GM23248 (cell line): ENCODE data around the gene JARID2. TPM values are rescaled to one million over a fixed set of nuclear protein-coding genes. Genes with fewer than 3 reads are reported as not detected.

Experiments
- DNase-seq: peaks from one replicate; pipeline ENCODE4 v3.0.0-alpha.2; 2015
- H2AFZ ChIP-seq: fragments of 200-600 bp; sonication (generic); 2 replicates; pipeline ENCODE4 v1.6.1; 2016; ENCODE audit warnings: antibody characterized with exemption
- H3F3A ChIP-seq: fragments of 200-600 bp; sonication (generic); 2 replicates; pipeline ENCODE4 v1.6.1; 2016; ENCODE audit warnings: mild to moderate bottlenecking, antibody characterized with exemption, mixed run types; ENCODE audit not compliant: insufficient read depth
- H3K27ac ChIP-seq: fragments of 200-600 bp; sonication (generic); 2 replicates; pipeline ENCODE4 v1.5.1; 2016; ENCODE audit warnings: mild to moderate bottlenecking
- H3K27me3 ChIP-seq: fragments of 200-600 bp; sonication (generic); replicated peaks from 2 replicates; pipeline ENCODE4 v1.6.1; 2016; ENCODE audit warnings: mild to moderate bottlenecking; ENCODE audit not compliant: insufficient read depth
- H3K36me3 ChIP-seq: fragments of 200-600 bp; sonication (generic); 2 replicates; pipeline ENCODE4 v1.6.1; 2016; ENCODE audit warnings: low read depth, mild to moderate bottlenecking
- H3K4me1 ChIP-seq: fragments of 200-600 bp; sonication (generic); 2 replicates; pipeline ENCODE4 v1.6.1; 2016; ENCODE audit warnings: mild to moderate bottlenecking; ENCODE audit not compliant: insufficient read depth
- H3K4me2 ChIP-seq: fragments of 200-600 bp; sonication (generic); one replicate; pipeline ENCODE4 v1.6.1; 2016; ENCODE audit warnings: mild to moderate bottlenecking; ENCODE audit not compliant: unreplicated experiment
- H3K4me3 ChIP-seq: fragments of 200-600 bp; sonication (generic); 2 replicates; pipeline ENCODE4 v1.5.1; 2016; ENCODE audit warnings: mild to moderate bottlenecking
- H3K79me2 ChIP-seq: fragments of 200-600 bp; sonication (generic); 2 replicates; pipeline ENCODE4 v1.6.1; 2016; ENCODE audit warnings: mild to moderate bottlenecking; ENCODE audit not compliant: insufficient read depth
- H3K9ac ChIP-seq: fragments of 200-600 bp; sonication (generic); 2 replicates; pipeline ENCODE4 v1.6.1; 2016; ENCODE audit warnings: mild to moderate bottlenecking
- H3K9me2 ChIP-seq: fragments of 200-600 bp; sonication (generic); 2 replicates; pipeline ENCODE4 v1.6.1; 2016; ENCODE audit warnings: mixed run types, mild to moderate bottlenecking, moderate library complexity; ENCODE audit not compliant: insufficient read depth
- H3K9me3 ChIP-seq: fragments of 200-600 bp; sonication (generic); one replicate; pipeline ENCODE4 v1.6.1; 2017; ENCODE audit warnings: low read depth
- H4K20me1 ChIP-seq: fragments of 200-600 bp; sonication (generic); 2 replicates; pipeline ENCODE4 v1.6.0; 2016; ENCODE audit not compliant: insufficient read depth
- EZH2 ChIP-seq: fragments of 200-600 bp; sonication (generic); IDR thresholded peaks from 2 replicates; pipeline ENCODE4 v1.6.1; 2018; ENCODE audit warnings: antibody characterized with exemption, mild to moderate bottlenecking; ENCODE audit not compliant: insufficient read depth, poor library complexity, severe bottlenecking
- EZH2phosphoT487 ChIP-seq: fragments of 200-600 bp; sonication (generic); IDR thresholded peaks from 2 replicates; pipeline ENCODE4 v1.6.1; 2018; ENCODE audit warnings: antibody characterized with exemption, moderate library complexity, mild to moderate bottlenecking, low read depth; ENCODE audit not compliant: insufficient read depth
- WGBS, 2 experiments: methylation state at CpG; one replicate each; pipeline ENCODE4 v1.1.6; 2015 to 2017; ENCODE audit warnings: low lambda C conversion rate in 2 of 2, low coverage in 1 of 2; ENCODE audit errors: missing lambda C conversion rate in 2 of 2; 5-methylcytosine and 5-hydroxymethylcytosine counted together
- in situ Hi-C: fragments of 300-500 bp; cut with MboI; formaldehyde crosslinking; loops from 2 replicates; pipeline ENCODE4 v1.15.0; 2020
- polyA plus RNA-seq: library from polyadenylated mRNA; unstranded; fragments of >200 nt; fragmentation: Nextera tagmentation; extraction: Ambion mirVana; gene quantifications from 2 replicates; pipeline ENCODE4 v1.2.1, GENCODE V29; 2016
- total RNA-seq: library from RNA; depleted of rRNA; stranded (reverse); fragments of >200 nt; shearing (Covaris generic); gene quantifications from 2 replicates; pipeline ENCODE4 v1.2.3, GENCODE V29; 2014

JARID2 gene
- total and polyA plus RNA-seq, 2 experiments from 2014 or later: 3.9 to 9.3 TPM

- Histone ChIP-seq H3K9ac (no peak overlapping the region), H3K79me2 (no peaks in the 10 kb centered on the region), H3K27me3 (no peaks in the 10 kb centered on the region), H3K36me3 (no peaks in the 10 kb centered on the region), H3K4me1 (no peaks in the 10 kb centered on the region), H2AFZ (no peak overlapping the region), H4K20me1 (no peaks in the 10 kb centered on the region), H3K4me2 (no peak overlapping the region), H3K9me2 (no peaks in the 10 kb centered on the region), H3K4me3 (no peak overlapping the region), H3K9me3 (no peaks in the 10 kb centered on the region), H3K27ac (no peak overlapping the region), H3F3A (no peaks in the 10 kb centered on the region)
- no peak for TF ChIP-seq EZH2
- no peak for TF ChIP-seq EZH2phosphoT487
- 88 to 90% methylated on average over 7 of the region's 7 CpGs for WGBS, 2 experiments
- in situ Hi-C loops: no loop called here
- DNase-seq: no peak
Measured at GRCh38 chr6:15227827-15228318, 18.0 kb upstream of the JARID2 start.

- no peaks in the 10 kb centered on the region for H3K9me2 ChIP-seq
- H4K20me1 ChIP-seq: no peaks in the 10 kb centered on the region
- no peak overlapping the region for H3K4me2 ChIP-seq
- H3K79me2 ChIP-seq: no peaks in the 10 kb centered on the region
- H3K27me3 ChIP-seq: no peaks in the 10 kb centered on the region
- DNase-seq: no peak
- H3K9me3 ChIP-seq: no peaks in the 10 kb centered on the region
- in situ Hi-C loops: loop anchor here (10.0 kb wide), 1 partner anchor 1026 kb away; no protein-coding TSS in a partner anchor
- no peak for TF ChIP-seq EZH2
- no peak overlapping the region for H3K27ac ChIP-seq
- H3K9ac ChIP-seq: no peak overlapping the region
- WGBS, 2 experiments: 70 to 73% methylated on average over 3 of the region's 3 CpGs
- H2AFZ ChIP-seq: no peak overlapping the region
- H3K36me3 ChIP-seq: no peaks in the 10 kb centered on the region
- H3K4me3 ChIP-seq: no peak overlapping the region
- no peaks in the 10 kb centered on the region for H3F3A ChIP-seq
- H3K4me1 ChIP-seq: no peaks in the 10 kb centered on the region
Measured at GRCh38 chr6:15230827-15231226, 15.0 kb upstream of the JARID2 start.

GRCh38 chr6:15232836-15233510 lies 12.9 kb upstream of the JARID2 start:
- H3K27ac ChIP-seq: no peak overlapping the region
- TF ChIP-seq EZH2 (no peak), EZH2phosphoT487 (no peak)
- H3K9ac ChIP-seq: no peak overlapping the region
- no peaks in the 10 kb centered on the region for H3K27me3 ChIP-seq
- WGBS, 2 experiments: 85 to 88% methylated on average over 7 of the region's 7 CpGs
- H3K36me3 ChIP-seq: no peaks in the 10 kb centered on the region
- no peak overlapping the region for H3K4me3 ChIP-seq
- in situ Hi-C loops: loop anchor here (10.0 kb wide), 1 partner anchor 1028 kb away; no protein-coding TSS in a partner anchor
- H3K4me1 ChIP-seq: no peaks in the 10 kb centered on the region
- no peaks in the 10 kb centered on the region for H4K20me1 ChIP-seq
- H3K79me2 ChIP-seq: no peaks in the 10 kb centered on the region
- H3F3A ChIP-seq: no peaks in the 10 kb centered on the region
- no peaks in the 10 kb centered on the region for H3K9me2 ChIP-seq
- DNase-seq: no peak
- no peak overlapping the region for H3K4me2 ChIP-seq
- H3K9me3 ChIP-seq: no peaks in the 10 kb centered on the region
- H2AFZ ChIP-seq: no peak overlapping the region

- Histone ChIP-seq H3F3A (no peaks in the 10 kb centered on the region), H2AFZ (no peak overlapping the region), H3K4me1 (no peaks in the 10 kb centered on the region), H3K27me3 (no peaks in the 10 kb centered on the region), H3K36me3 (no peaks in the 10 kb centered on the region), H3K9ac (no peak overlapping the region), H3K79me2 (no peaks in the 10 kb centered on the region), H4K20me1 (no peaks in the 10 kb centered on the region), H3K9me2 (no peaks in the 10 kb centered on the region), H3K27ac (no peak overlapping the region), H3K4me3 (no peak overlapping the region), H3K4me2 (no peak overlapping the region), H3K9me3 (no peaks in the 10 kb centered on the region)
- WGBS, 2 experiments: 95 to 97% methylated on average over 2 of the region's 2 CpGs
- no peak for DNase-seq
- in situ Hi-C loops: loop anchor here (10.0 kb wide), 1 partner anchor 1029 kb away; no protein-coding TSS in a partner anchor
- TF ChIP-seq EZH2: no peak
- TF ChIP-seq EZH2phosphoT487: no peak
Measured at GRCh38 chr6:15234068-15234758, 11.7 kb upstream of the JARID2 start.
